Activated B cell treated with CpG ODN at 0.5 μM for 24 hours (primary cell): ENCODE data around the gene CREBL2. TPM values are rescaled to one million over a fixed set of nuclear protein-coding genes. Genes with fewer than 3 reads are reported as not detected.

Source experiments
- ATAC-seq: fragments of 200-7000 bp; cut with Tn5 transposase; one replicate; pipeline ENCODE4 v1.10.0; 2021; ENCODE audit warnings: low read depth, mild to moderate bottlenecking, moderate library complexity
- CTCF ChIA-PET: fragments of 350-600 bp; sonication (Branson Sonifier 250); formaldehyde crosslinking; loops from one replicate; lab custom pipeline; 2021; ENCODE audit warnings: antibody characterized with exemption; lab: Charles Lee
- POLR2A ChIA-PET: fragments of 350-600 bp; sonication (Branson Sonifier 250); formaldehyde crosslinking; loops from one replicate; lab custom pipeline; 2021; ENCODE audit warnings: antibody characterized with exemption; lab: Charles Lee
- DNase-seq: peaks from one replicate; pipeline ENCODE4 v3.0.0; 2022
- H3K27ac Mint-ChIP-seq: one replicate; pipeline ENCODE4 v1.8.0; 2020; ENCODE audit warnings: mixed read lengths
- H3K27me3 Mint-ChIP-seq: one replicate; pipeline ENCODE4 v1.8.0; 2021; ENCODE audit warnings: mixed read lengths
- H3K36me3 Mint-ChIP-seq: one replicate; pipeline ENCODE4 v1.8.0; 2021; ENCODE audit warnings: low read depth, mixed read lengths
- H3K4me1 Mint-ChIP-seq: one replicate; pipeline ENCODE4 v1.8.0; 2021; ENCODE audit warnings: mixed read lengths
- H3K4me3 Mint-ChIP-seq: one replicate; pipeline ENCODE4 v1.8.0; 2020; ENCODE audit warnings: mild to moderate bottlenecking, mixed read lengths
- H3K9me3 Mint-ChIP-seq: one replicate; pipeline ENCODE4 v1.8.0; 2020; ENCODE audit warnings: mixed read lengths
- CTCF ChIP-seq: fragments of 200-600 bp; IDR thresholded peaks from one replicate; pipeline ENCODE4 v1.8.0; 2022; ENCODE audit warnings: antibody characterized with exemption, mild to moderate bottlenecking
- intact Hi-C: fragments of 100-400 bp; cut with micrococcal nuclease; formaldehyde crosslinking; loops from one replicate; pipeline ENCODE4 v1.15.1; 2024
- total RNA-seq: library from RNA; stranded (reverse); gene quantifications from 2 replicates; pipeline ENCODE4 v1.2.3, GENCODE V29; 2022

The CREBL2 gene
- total RNA-seq, 1 donor from 2014 or later = 10.1 TPM

GRCh38 chr12:12665194-12665593 lies 53.5 kb downstream of the CREBL2 start:
- ATAC-seq = no peak
- Mint-ChIP-seq H3K36me3 (no peaks in the 10 kb centered on the region), H3K4me3 (no peak overlapping the region), H3K27ac (no peak overlapping the region), H3K27me3 (peaks cover 3% of the 10 kb centered on the region), H3K4me1 (no peaks in the 10 kb centered on the region), H3K9me3 (no peaks in the 10 kb centered on the region)
- ChIA-PET CTCF (no interaction called here), POLR2A (interaction anchor here (0.6 kb wide), 1 partner anchor 46 kb away, joined by 4 read pairs; no protein-coding TSS in a partner anchor)
- TF ChIP-seq CTCF = no peak
- DNase-seq = no peak
- intact Hi-C loops = no loop called here

- intact Hi-C loops = no loop called here
- Mint-ChIP-seq H3K36me3 (no peaks in the 10 kb centered on the region), H3K4me1 (no peaks in the 10 kb centered on the region), H3K9me3 (no peaks in the 10 kb centered on the region), H3K4me3 (no peak overlapping the region), H3K27me3 (no peaks in the 10 kb centered on the region), H3K27ac (no peak overlapping the region)
- DNase-seq (no peak), ATAC-seq (no peak)
- ChIA-PET CTCF (interaction anchor here (1.2 kb wide), 1 partner anchor 69 kb away, joined by 3 read pairs; no protein-coding TSS in a partner anchor), POLR2A (no interaction called here)
- no peak for TF ChIP-seq CTCF
Observed at GRCh38 chr12:12668005-12668404, 56.3 kb downstream of the CREBL2 start.

- POLR2A ChIA-PET = no interaction called here
- TF ChIP-seq CTCF = no peak
- ATAC-seq (no peak), DNase-seq (no peak)
- intact Hi-C loops = no loop called here
- CTCF ChIA-PET = interaction anchor here (1.0 kb wide), 1 partner anchor 292 kb away, joined by 3 read pairs; no protein-coding TSS in a partner anchor
- no peaks in the 10 kb centered on the region for H3K9me3 Mint-ChIP-seq
- H3K36me3 Mint-ChIP-seq = no peaks in the 10 kb centered on the region
- no peak overlapping the region for H3K4me3 Mint-ChIP-seq
- no peak overlapping the region for H3K27ac Mint-ChIP-seq
- no peaks in the 10 kb centered on the region for H3K4me1 Mint-ChIP-seq
- H3K27me3 Mint-ChIP-seq = no peaks in the 10 kb centered on the region
Observed at GRCh38 chr12:12669020-12669419, 57.3 kb downstream of the CREBL2 start.

- H3K4me3 Mint-ChIP-seq = no peak overlapping the region
- DNase-seq (no peak), ATAC-seq (no peak)
- no peaks in the 10 kb centered on the region for H3K9me3 Mint-ChIP-seq
- H3K27me3 Mint-ChIP-seq = no peaks in the 10 kb centered on the region
- intact Hi-C loops = no loop called here
- no peaks in the 10 kb centered on the region for H3K4me1 Mint-ChIP-seq
- POLR2A ChIA-PET = no interaction called here
- H3K27ac Mint-ChIP-seq = no peak overlapping the region
- H3K36me3 Mint-ChIP-seq = no peaks in the 10 kb centered on the region
- no peak for TF ChIP-seq CTCF
- CTCF ChIA-PET = interaction anchor here (1.0 kb wide), 1 partner anchor 42 kb away, joined by 3 read pairs; no protein-coding TSS in a partner anchor
Observed at GRCh38 chr12:12671850-12672660, 60.4 kb downstream of the CREBL2 start.

GRCh38 chr12:12673296-12673695 lies 61.6 kb downstream of the CREBL2 start:
- Mint-ChIP-seq H3K36me3 (no peaks in the 10 kb centered on the region), H3K9me3 (no peaks in the 10 kb centered on the region), H3K27me3 (no peaks in the 10 kb centered on the region), H3K4me3 (no peak overlapping the region), H3K4me1 (no peaks in the 10 kb centered on the region), H3K27ac (no peak overlapping the region)
- TF ChIP-seq CTCF = no peak
- DNase-seq = no peak
- ATAC-seq = no peak
- intact Hi-C loops = no loop called here
- ChIA-PET POLR2A (no interaction called here), CTCF (interaction anchor here (0.7 kb wide), 1 partner anchor 119 kb away, joined by 3 read pairs; no protein-coding TSS in a partner anchor)
